GM12864 (cell line): ENCODE data around the gene TNIK.

Experiments used
- DNase-seq: peaks from one replicate; pipeline ENCODE4 v3.0.0-alpha.2; 2011; ENCODE audit warnings: low read depth
- H3K4me3 ChIP-seq: 2 replicates; pipeline ENCODE4 v1.5.1; 2011; ENCODE audit warnings: mild to moderate bottlenecking, low read depth, low read length, control low read depth
- TF ChIP-seq, protein P1 (sequence below): IDR thresholded peaks from 2 replicates; pipeline ENCODE4 v1.5.1; 2011; ENCODE audit warnings: low read depth, mild to moderate bottlenecking, moderate library complexity, low read length, control low read depth, inconsistent platforms; ENCODE audit errors: missing control alignments

TNIK gene

DNA sequence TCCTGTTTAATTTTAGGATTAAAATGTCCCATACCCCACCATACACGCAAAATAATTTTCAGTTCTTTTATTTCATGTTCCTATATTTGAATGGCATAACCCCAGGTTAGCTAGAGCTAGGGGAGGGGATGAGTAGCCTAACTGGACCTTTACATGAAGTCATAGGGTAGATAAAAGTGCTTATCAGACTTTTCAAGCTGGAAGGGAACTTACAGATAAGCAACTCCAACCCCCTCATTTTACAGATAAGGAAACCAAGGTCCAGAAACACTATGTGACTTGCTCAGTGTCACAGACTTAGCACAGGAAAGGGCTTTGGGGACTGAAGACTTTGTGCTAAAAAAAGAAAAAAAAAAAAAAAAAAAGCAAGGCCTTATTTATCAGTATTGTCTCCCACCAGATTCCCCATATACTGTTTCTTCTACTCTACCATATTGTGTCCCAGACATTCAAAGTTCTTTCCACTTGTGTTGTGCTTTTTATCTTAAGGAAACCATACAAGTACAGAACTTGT is 10.6 kb upstream of the TNIK start:
- no peak for DNase-seq
- no peak overlapping the region for H3K4me3 ChIP-seq
- TF ChIP-seq, protein P1, sequence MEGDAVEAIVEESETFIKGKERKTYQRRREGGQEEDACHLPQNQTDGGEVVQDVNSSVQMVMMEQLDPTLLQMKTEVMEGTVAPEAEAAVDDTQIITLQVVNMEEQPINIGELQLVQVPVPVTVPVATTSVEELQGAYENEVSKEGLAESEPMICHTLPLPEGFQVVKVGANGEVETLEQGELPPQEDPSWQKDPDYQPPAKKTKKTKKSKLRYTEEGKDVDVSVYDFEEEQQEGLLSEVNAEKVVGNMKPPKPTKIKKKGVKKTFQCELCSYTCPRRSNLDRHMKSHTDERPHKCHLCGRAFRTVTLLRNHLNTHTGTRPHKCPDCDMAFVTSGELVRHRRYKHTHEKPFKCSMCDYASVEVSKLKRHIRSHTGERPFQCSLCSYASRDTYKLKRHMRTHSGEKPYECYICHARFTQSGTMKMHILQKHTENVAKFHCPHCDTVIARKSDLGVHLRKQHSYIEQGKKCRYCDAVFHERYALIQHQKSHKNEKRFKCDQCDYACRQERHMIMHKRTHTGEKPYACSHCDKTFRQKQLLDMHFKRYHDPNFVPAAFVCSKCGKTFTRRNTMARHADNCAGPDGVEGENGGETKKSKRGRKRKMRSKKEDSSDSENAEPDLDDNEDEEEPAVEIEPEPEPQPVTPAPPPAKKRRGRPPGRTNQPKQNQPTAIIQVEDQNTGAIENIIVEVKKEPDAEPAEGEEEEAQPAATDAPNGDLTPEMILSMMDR: no peak

DNA sequence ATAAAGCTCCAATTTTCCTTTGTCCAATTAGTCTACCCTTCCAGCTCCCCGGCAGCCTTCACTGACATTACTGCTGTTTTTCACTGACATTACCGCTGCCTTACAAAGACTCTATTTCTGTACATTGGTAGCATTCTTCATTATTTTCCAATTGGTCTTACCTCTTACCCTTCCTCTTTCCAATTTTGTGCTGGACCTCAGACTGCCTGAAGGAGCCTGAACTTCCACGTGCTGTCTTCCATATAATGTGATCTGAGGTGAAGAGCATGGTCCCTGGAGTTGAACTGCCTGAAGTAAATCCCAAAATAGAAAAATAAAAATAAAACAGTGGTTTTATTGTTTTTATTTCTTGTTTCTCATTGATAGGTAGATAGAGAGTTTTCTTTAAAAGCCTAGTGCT is 9.2 kb upstream of the TNIK start:
- H3K4me3 ChIP-seq: no peak overlapping the region
- TF ChIP-seq, protein P1: no peak
- DNase-seq: no peak

GRCh38 chr3:171468296-171468906 is 8.2 kb upstream of the TNIK start:
- no peak overlapping the region for H3K4me3 ChIP-seq
- TF ChIP-seq, protein P1: no peak
- DNase-seq: no peak

DNA sequence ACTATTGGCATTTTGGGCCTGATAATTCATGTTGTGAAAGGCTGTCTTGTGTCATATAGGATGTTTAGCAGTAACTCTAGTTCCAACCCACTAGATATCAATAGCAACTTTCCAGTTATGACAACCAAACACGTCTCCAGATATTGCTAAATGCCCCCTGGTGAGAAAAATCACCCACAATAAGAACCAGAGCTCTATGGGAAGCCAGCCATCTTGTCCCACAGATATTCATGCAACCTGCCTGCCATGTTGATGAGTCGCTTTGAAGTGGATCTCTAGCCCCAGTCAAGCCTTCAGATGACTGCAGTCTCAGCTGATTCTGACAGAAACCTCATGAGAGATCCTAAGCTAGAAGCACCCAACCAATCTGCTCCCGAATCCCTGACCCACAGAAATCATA is 5.6 kb upstream of the TNIK start:
- TF ChIP-seq, protein P1: no peak
- H3K4me3 ChIP-seq: no peak overlapping the region
- no peak for DNase-seq

GRCh38 chr3:171464462-171464861 is 4.3 kb upstream of the TNIK start:
- H3K4me3 ChIP-seq: no peak overlapping the region
- TF ChIP-seq, protein P1: no peak
- no peak for DNase-seq

GRCh38 chr3:171462224-171462623 is 2.0 kb upstream of the TNIK start:
- TF ChIP-seq, protein P1: no peak
- peak overlapping the region; percentile 90; the same call in 1 of the 2 replicates for H3K4me3 ChIP-seq
- no peak for DNase-seq

- H3K4me3 ChIP-seq: peak overlapping the region; percentile 90
- TF ChIP-seq, protein P1: no peak
- no peak for DNase-seq
Measured at GRCh38 chr3:171461525-171461917, 1.3 kb upstream of the TNIK start.
